Astrocyte (in vitro differentiated cells and primary cell): Measurements from ENCODE around the gene OSER1.

Source experiments
- CTCF ChIP-seq: IDR thresholded peaks from 2 replicates; pipeline ENCODE4 v1.5.1; 2011; ENCODE audit warnings: low read depth, mild to moderate bottlenecking, inconsistent platforms, low read length, moderate library complexity; ENCODE audit not compliant: insufficient read depth
- EZH2 ChIP-seq: IDR thresholded peaks from 2 replicates; pipeline ENCODE4 v1.6.1; 2012; ENCODE audit warnings: mild to moderate bottlenecking, low read length, inconsistent platforms; ENCODE audit not compliant: insufficient read depth

GRCh38 chr20:44185574-44185973 lies 25.0 kb downstream of the OSER1 start:
- TF ChIP-seq CTCF (no peak), EZH2 (no peak)
